Measurements from ENCODE around the gene INPP5D. TPM values are rescaled to one million over a fixed set of nuclear protein-coding genes. Genes with fewer than 3 reads are reported as not detected.
A peak's percentile ranks its signal among the peaks of the same experiment; 100 is the strongest.

The INPP5D gene
- total RNA-seq, 1 donor from 2014 or later: 79.2 TPM

GRCh38 chr2:233084488-233084887 is 24.3 kb downstream of the INPP5D start:
- H3K4me1 Mint-ChIP-seq (ENCODE audit: unreplicated experiment): peaks cover 74% of the 10 kb centered on the region
- peak overlapping the region; percentile 65 for H3K4me3 Mint-ChIP-seq (ENCODE audit: unreplicated experiment)
- no peak for TF ChIP-seq CTCF (IDR thresholded peaks at IDR 0.05; ENCODE audit: unreplicated experiment)
- no peaks in the 10 kb centered on the region for H3K9me3 Mint-ChIP-seq (ENCODE audit: unreplicated experiment)
- H3K36me3 Mint-ChIP-seq (ENCODE audit: low read depth, unreplicated experiment): peaks cover 56% of the 10 kb centered on the region
- peaks cover 6% of the 10 kb centered on the region for H3K27me3 Mint-ChIP-seq (ENCODE audit: unreplicated experiment)
- DNase-seq (ENCODE audit: low spot score): peak; percentile 72
- H3K27ac Mint-ChIP-seq (ENCODE audit: unreplicated experiment): peak overlapping the region; percentile 100

GRCh38 chr2:233085037-233085838 is 25.1 kb downstream of the INPP5D start:
- Mint-ChIP-seq H3K27me3 (ENCODE audit: unreplicated experiment) (peaks cover 5% of the 10 kb centered on the region), H3K9me3 (ENCODE audit: unreplicated experiment) (no peaks in the 10 kb centered on the region), H3K27ac (ENCODE audit: unreplicated experiment) (peak overlapping the region; percentile 100), H3K4me1 (ENCODE audit: unreplicated experiment) (peaks cover 68% of the 10 kb centered on the region), H3K36me3 (ENCODE audit: low read depth, unreplicated experiment) (peaks cover 57% of the 10 kb centered on the region), H3K4me3 (ENCODE audit: unreplicated experiment) (peak overlapping the region; percentile 68)
- DNase-seq (ENCODE audit: low spot score): no peak
- no peak for TF ChIP-seq CTCF (IDR thresholded peaks at IDR 0.05; ENCODE audit: unreplicated experiment)

GRCh38 chr2:233085839-233086150 is 25.7 kb downstream of the INPP5D start:
- Mint-ChIP-seq H3K4me3 (ENCODE audit: unreplicated experiment) (peak overlapping the region; percentile 68), H3K27ac (ENCODE audit: unreplicated experiment) (peak overlapping the region; percentile 100), H3K27me3 (ENCODE audit: unreplicated experiment) (peaks cover 5% of the 10 kb centered on the region), H3K36me3 (ENCODE audit: low read depth, unreplicated experiment) (peaks cover 58% of the 10 kb centered on the region), H3K4me1 (ENCODE audit: unreplicated experiment) (peaks cover 64% of the 10 kb centered on the region), H3K9me3 (ENCODE audit: unreplicated experiment) (no peaks in the 10 kb centered on the region)
- no peak for TF ChIP-seq CTCF (IDR thresholded peaks at IDR 0.05; ENCODE audit: unreplicated experiment)
- no peak for DNase-seq (ENCODE audit: low spot score)

- TF ChIP-seq CTCF (IDR thresholded peaks at IDR 0.05; ENCODE audit: unreplicated experiment): no peak
- Mint-ChIP-seq H3K36me3 (ENCODE audit: low read depth, unreplicated experiment) (peaks cover 61% of the 10 kb centered on the region), H3K4me1 (ENCODE audit: unreplicated experiment) (peaks cover 61% of the 10 kb centered on the region), H3K27me3 (ENCODE audit: unreplicated experiment) (peaks cover 5% of the 10 kb centered on the region), H3K27ac (ENCODE audit: unreplicated experiment) (no peak overlapping the region), H3K9me3 (ENCODE audit: unreplicated experiment) (no peaks in the 10 kb centered on the region), H3K4me3 (ENCODE audit: unreplicated experiment) (peak overlapping the region; percentile 24)
- no peak for DNase-seq (ENCODE audit: low spot score)
These were observed 27.6 kb downstream of the INPP5D start for GRCh38 chr2:233087713-233088112.

- Mint-ChIP-seq H3K27ac (ENCODE audit: unreplicated experiment) (no peak overlapping the region), H3K4me1 (ENCODE audit: unreplicated experiment) (peaks cover 56% of the 10 kb centered on the region), H3K36me3 (ENCODE audit: low read depth, unreplicated experiment) (peaks cover 61% of the 10 kb centered on the region), H3K9me3 (ENCODE audit: unreplicated experiment) (no peaks in the 10 kb centered on the region), H3K4me3 (ENCODE audit: unreplicated experiment) (no peak overlapping the region), H3K27me3 (ENCODE audit: unreplicated experiment) (peaks cover 3% of the 10 kb centered on the region)
- no peak for DNase-seq (ENCODE audit: low spot score)
- no peak for TF ChIP-seq CTCF (IDR thresholded peaks at IDR 0.05; ENCODE audit: unreplicated experiment)
These were observed 28.8 kb downstream of the INPP5D start for GRCh38 chr2:233088972-233089345.

Measured in endothelial cell (in vitro differentiated cells).